ENCODE data around the gene CNOT2.

DNA sequence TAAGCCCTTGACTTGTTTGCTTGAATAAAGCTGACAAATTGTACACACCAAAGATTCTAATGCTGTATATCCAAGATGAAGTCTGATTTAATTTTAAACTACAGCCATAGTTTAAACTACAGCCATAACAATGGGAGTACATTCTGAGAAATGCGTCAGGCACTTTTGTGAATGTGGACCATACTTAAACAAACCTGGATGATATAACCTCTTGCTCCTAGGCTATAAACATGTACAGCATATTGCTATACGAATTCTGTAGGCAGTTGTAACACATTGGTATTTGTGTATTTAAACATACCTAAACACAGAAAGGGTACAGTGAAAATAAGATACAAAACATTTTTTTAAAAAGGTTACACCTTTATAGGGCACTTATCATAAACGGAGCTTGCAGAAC is 63.4 kb downstream of the CNOT2 start:
- no peak for TF ChIP-seq POLR2A (IDR thresholded peaks at IDR 0.05; ENCODE audit: extremely low read depth, insufficient read length)
- TF ChIP-seq, protein P1, sequence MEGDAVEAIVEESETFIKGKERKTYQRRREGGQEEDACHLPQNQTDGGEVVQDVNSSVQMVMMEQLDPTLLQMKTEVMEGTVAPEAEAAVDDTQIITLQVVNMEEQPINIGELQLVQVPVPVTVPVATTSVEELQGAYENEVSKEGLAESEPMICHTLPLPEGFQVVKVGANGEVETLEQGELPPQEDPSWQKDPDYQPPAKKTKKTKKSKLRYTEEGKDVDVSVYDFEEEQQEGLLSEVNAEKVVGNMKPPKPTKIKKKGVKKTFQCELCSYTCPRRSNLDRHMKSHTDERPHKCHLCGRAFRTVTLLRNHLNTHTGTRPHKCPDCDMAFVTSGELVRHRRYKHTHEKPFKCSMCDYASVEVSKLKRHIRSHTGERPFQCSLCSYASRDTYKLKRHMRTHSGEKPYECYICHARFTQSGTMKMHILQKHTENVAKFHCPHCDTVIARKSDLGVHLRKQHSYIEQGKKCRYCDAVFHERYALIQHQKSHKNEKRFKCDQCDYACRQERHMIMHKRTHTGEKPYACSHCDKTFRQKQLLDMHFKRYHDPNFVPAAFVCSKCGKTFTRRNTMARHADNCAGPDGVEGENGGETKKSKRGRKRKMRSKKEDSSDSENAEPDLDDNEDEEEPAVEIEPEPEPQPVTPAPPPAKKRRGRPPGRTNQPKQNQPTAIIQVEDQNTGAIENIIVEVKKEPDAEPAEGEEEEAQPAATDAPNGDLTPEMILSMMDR (IDR thresholded peaks at IDR 0.05; ENCODE audit: low read depth, low read length), result no peak
- no peak for TF ChIP-seq MYC (IDR thresholded peaks at IDR 0.05; ENCODE audit: low read depth, low read length)
- TF ChIP-seq, protein P2, sequence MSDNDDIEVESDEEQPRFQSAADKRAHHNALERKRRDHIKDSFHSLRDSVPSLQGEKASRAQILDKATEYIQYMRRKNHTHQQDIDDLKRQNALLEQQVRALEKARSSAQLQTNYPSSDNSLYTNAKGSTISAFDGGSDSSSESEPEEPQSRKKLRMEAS (IDR thresholded peaks at IDR 0.05; ENCODE audit: low read depth, low read length), result no peak
